ENCODE results near the gene ACSL5. TPM values are rescaled to one million over a fixed set of nuclear protein-coding genes. Genes with fewer than 3 reads are reported as not detected.
"Not testable (repeated sequence)": the region's sequence is repeated elsewhere in the genome, so short reads cannot be mapped to it uniquely, and the experiment has no call there.

Gene ACSL5
- total and polyA plus RNA-seq, 2 donors (not counting 3 experiments of a cell fraction or from before 2014, with no cell fraction given), result 1.5 to 2.1 TPM

- peaks cover 4% of the 10 kb centered on the region for H3K4me1 ChIP-seq (ENCODE audit: control insufficient read depth, extremely low read depth, insufficient read depth, low read length)
- BruUV-seq (replicated peaks), result no TSS peak
- H3K27ac ChIP-seq (ENCODE audit: insufficient read depth, low read depth, low read length), result no peak overlapping the region
- no peaks in the 10 kb centered on the region for H3K27me3 ChIP-seq (ENCODE audit: control insufficient read depth in 2 of 2, insufficient read depth in 2 of 2, low read length in 2 of 2)
- no peak for DNase-seq (ENCODE audit: low read depth, low spot score)
- TF ChIP-seq POLR2AphosphoS5 (IDR thresholded peaks at IDR 0.05; ENCODE audit: insufficient read depth, low read depth, low read length) (no peak), MAX (IDR thresholded peaks at IDR 0.05; ENCODE audit: insufficient read depth, insufficient read length) (no peak), JUN (IDR thresholded peaks at IDR 0.05; ENCODE audit: borderline replicate concordance, insufficient read depth, insufficient read length, low read depth) (no peak), EZH2 (IDR thresholded peaks at IDR 0.05; ENCODE audit: borderline replicate concordance, low read depth, low read length, severe bottlenecking) (no peak), POLR2A (IDR thresholded peaks at IDR 0.05; ENCODE audit: low read depth, low read length) (no peak), FOS (IDR thresholded peaks at IDR 0.05; ENCODE audit: borderline replicate concordance, insufficient read depth, low read length) (no peak), GATA2 (IDR thresholded peaks at IDR 0.05; ENCODE audit: insufficient read depth, insufficient read length, low read depth, low read length) (no peak), MYC (IDR thresholded peaks at IDR 0.05; ENCODE audit: low read depth, low read length) (no peak)
- TF ChIP-seq, protein P1, sequence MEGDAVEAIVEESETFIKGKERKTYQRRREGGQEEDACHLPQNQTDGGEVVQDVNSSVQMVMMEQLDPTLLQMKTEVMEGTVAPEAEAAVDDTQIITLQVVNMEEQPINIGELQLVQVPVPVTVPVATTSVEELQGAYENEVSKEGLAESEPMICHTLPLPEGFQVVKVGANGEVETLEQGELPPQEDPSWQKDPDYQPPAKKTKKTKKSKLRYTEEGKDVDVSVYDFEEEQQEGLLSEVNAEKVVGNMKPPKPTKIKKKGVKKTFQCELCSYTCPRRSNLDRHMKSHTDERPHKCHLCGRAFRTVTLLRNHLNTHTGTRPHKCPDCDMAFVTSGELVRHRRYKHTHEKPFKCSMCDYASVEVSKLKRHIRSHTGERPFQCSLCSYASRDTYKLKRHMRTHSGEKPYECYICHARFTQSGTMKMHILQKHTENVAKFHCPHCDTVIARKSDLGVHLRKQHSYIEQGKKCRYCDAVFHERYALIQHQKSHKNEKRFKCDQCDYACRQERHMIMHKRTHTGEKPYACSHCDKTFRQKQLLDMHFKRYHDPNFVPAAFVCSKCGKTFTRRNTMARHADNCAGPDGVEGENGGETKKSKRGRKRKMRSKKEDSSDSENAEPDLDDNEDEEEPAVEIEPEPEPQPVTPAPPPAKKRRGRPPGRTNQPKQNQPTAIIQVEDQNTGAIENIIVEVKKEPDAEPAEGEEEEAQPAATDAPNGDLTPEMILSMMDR (IDR thresholded peaks at IDR 0.05; ENCODE audit: extremely low read depth in 1 of 2, insufficient read depth in 1 of 2, low read depth in 1 of 2, low read length in 2 of 2), result no peak
- no peak overlapping the region for H2AFZ ChIP-seq (ENCODE audit: low read depth, low read length)
- no peak overlapping the region for H3K9ac ChIP-seq (replicated peaks; ENCODE audit: extremely low read depth, insufficient read depth, low read length)
- H3K79me2 ChIP-seq (ENCODE audit: control insufficient read depth, insufficient read depth, low read length), result no peaks in the 10 kb centered on the region
- FAIRE-seq, result no peak
- intact Hi-C loops (cut with micrococcal nuclease), result no loop called here
- POLR2A ChIA-PET, result no interaction called here
- dilution Hi-C loops (cut with MboI; ENCODE audit: extremely low pct_ligation_motif_present, low sequenced_read_pairs), result no loop called here
- CTCF ChIA-PET, result no interaction called here
- no peaks in the 10 kb centered on the region for H3K9me3 ChIP-seq (replicated peaks; ENCODE audit: control insufficient read depth, insufficient read depth, low read length)
- H3K4me3 ChIP-seq (replicated peaks in 1 of 3; ENCODE audit: insufficient read depth in 1 of 3, low read depth in 1 of 3, low read length in 3 of 3), result no peak overlapping the region
- H4K20me1 ChIP-seq (replicated peaks; ENCODE audit: control insufficient read depth, extremely low read depth, insufficient read depth, low read length), result no peaks in the 10 kb centered on the region
- no peak overlapping the region for H3K4me2 ChIP-seq (ENCODE audit: insufficient read depth, low read length)
- no peaks in the 10 kb centered on the region for H3K9me1 ChIP-seq (replicated peaks; ENCODE audit: control insufficient read depth, extremely low read depth, insufficient read depth, low read length)
- no peaks in the 10 kb centered on the region for H3K36me3 ChIP-seq (ENCODE audit: control insufficient read depth in 2 of 2, extremely low read depth in 1 of 2, insufficient read depth in 2 of 2, low read length in 2 of 2)
Observed at GRCh38 chr10:112370424-112370819, 3.5 kb upstream of the ACSL5 start.

DNA sequence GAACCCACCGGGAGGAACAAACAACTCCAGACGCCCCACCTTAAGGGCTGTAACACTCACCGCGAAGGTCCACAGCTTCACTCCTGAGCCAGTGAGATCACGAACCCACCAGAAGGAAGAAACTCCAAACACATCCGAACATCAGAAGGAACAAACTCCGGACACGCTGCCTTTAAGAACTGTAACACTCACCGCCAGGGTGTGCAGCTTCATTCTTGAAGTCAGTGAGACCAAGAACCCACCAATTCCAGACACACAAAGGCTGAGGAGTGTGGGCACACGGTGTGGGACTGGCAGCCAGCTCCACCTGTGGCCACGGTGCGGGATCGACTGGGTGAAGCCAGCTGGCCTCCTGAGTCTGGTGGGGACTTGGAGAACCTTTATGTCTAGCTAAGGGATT, 2.6 kb upstream of the ACSL5 start:
- H3K36me3 ChIP-seq (ENCODE audit: control insufficient read depth in 2 of 2, extremely low read depth in 1 of 2, insufficient read depth in 2 of 2, low read length in 2 of 2); DNase-seq (ENCODE audit: low read depth, low spot score); H2AFZ ChIP-seq (ENCODE audit: low read depth, low read length); H4K20me1 ChIP-seq (replicated peaks; ENCODE audit: control insufficient read depth, extremely low read depth, insufficient read depth, low read length); BruUV-seq (replicated peaks); POLR2A ChIA-PET; H3K27ac ChIP-seq (ENCODE audit: insufficient read depth, low read depth, low read length); FAIRE-seq; H3K27me3 ChIP-seq (ENCODE audit: control insufficient read depth in 2 of 2, insufficient read depth in 2 of 2, low read length in 2 of 2); H3K9ac ChIP-seq (replicated peaks; ENCODE audit: extremely low read depth, insufficient read depth, low read length); H3K9me3 ChIP-seq (replicated peaks; ENCODE audit: control insufficient read depth, insufficient read depth, low read length); H3K9me1 ChIP-seq (replicated peaks; ENCODE audit: control insufficient read depth, extremely low read depth, insufficient read depth, low read length); H3K4me2 ChIP-seq (ENCODE audit: insufficient read depth, low read length); intact Hi-C loops (cut with micrococcal nuclease); H3K79me2 ChIP-seq (ENCODE audit: control insufficient read depth, insufficient read depth, low read length); H3K4me3 ChIP-seq (replicated peaks in 1 of 3; ENCODE audit: insufficient read depth in 1 of 3, low read depth in 1 of 3, low read length in 3 of 3); dilution Hi-C loops (cut with MboI; ENCODE audit: extremely low pct_ligation_motif_present, low sequenced_read_pairs): not testable (repeated sequence)
- H3K4me1 ChIP-seq (ENCODE audit: control insufficient read depth, extremely low read depth, insufficient read depth, low read length), result peaks cover 13% of the 10 kb centered on the region
- CTCF ChIA-PET, result interaction anchor here (2.0 kb wide), 1 partner anchor 10 kb away, joined by 13 read pairs; no protein-coding TSS in a partner anchor

DNA sequence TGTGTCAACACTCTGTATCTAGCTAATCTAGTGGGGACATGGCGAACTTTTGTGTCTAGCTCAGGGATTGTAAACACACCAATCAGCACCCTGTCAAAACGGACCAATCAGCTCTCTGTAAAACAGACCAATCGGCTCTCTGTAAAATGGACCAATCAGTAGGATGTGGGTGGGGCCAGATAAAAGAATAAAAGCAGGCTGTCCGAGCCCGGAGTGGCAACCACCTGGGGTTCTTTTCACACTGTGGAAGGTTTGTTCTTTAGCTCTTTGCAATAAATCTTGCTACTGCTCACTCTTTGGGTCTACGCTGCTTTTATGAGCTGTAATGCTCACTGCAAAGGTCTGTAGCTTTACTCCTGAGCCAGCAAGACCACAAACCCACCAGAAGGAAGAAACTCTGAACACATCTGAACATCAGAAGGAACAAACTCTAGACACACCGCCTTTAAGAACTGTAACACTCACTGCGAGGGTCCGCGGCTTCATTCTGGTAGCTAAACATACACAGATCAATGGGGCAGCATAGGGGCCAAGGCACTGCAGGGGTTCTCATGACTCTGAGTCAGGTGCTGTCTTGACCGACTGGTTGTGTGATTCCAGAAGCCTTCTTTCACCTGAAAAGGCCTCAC, 1.6 kb upstream of the ACSL5 start:
- H3K9me3 ChIP-seq (replicated peaks; ENCODE audit: control insufficient read depth, insufficient read depth, low read length); H3K9ac ChIP-seq (replicated peaks; ENCODE audit: extremely low read depth, insufficient read depth, low read length); FAIRE-seq; H4K20me1 ChIP-seq (replicated peaks; ENCODE audit: control insufficient read depth, extremely low read depth, insufficient read depth, low read length); BruUV-seq (replicated peaks); DNase-seq (ENCODE audit: low read depth, low spot score); H3K27me3 ChIP-seq (ENCODE audit: control insufficient read depth in 2 of 2, insufficient read depth in 2 of 2, low read length in 2 of 2); H3K27ac ChIP-seq (ENCODE audit: insufficient read depth, low read depth, low read length); dilution Hi-C loops (cut with MboI; ENCODE audit: extremely low pct_ligation_motif_present, low sequenced_read_pairs); H3K4me2 ChIP-seq (ENCODE audit: insufficient read depth, low read length); H2AFZ ChIP-seq (ENCODE audit: low read depth, low read length); H3K4me3 ChIP-seq (replicated peaks in 1 of 3; ENCODE audit: insufficient read depth in 1 of 3, low read depth in 1 of 3, low read length in 3 of 3); POLR2A ChIA-PET; H3K36me3 ChIP-seq (ENCODE audit: control insufficient read depth in 2 of 2, extremely low read depth in 1 of 2, insufficient read depth in 2 of 2, low read length in 2 of 2); intact Hi-C loops (cut with micrococcal nuclease); H3K9me1 ChIP-seq (replicated peaks; ENCODE audit: control insufficient read depth, extremely low read depth, insufficient read depth, low read length); H3K79me2 ChIP-seq (ENCODE audit: control insufficient read depth, insufficient read depth, low read length): not testable (repeated sequence)
- H3K4me1 ChIP-seq (ENCODE audit: control insufficient read depth, extremely low read depth, insufficient read depth, low read length), result peaks cover 15% of the 10 kb centered on the region
- CTCF ChIA-PET, result interaction anchor here (0.9 to 3.9 kb wide), 3 partner anchors 11 to 63 kb away, joined by 3 to 22 read pairs (median 13); no protein-coding TSS in a partner anchor

Data from endothelial cell of umbilical vein (primary cell).